ENCODE results near the gene PRELID2.

- TF ChIP-seq, protein P1, sequence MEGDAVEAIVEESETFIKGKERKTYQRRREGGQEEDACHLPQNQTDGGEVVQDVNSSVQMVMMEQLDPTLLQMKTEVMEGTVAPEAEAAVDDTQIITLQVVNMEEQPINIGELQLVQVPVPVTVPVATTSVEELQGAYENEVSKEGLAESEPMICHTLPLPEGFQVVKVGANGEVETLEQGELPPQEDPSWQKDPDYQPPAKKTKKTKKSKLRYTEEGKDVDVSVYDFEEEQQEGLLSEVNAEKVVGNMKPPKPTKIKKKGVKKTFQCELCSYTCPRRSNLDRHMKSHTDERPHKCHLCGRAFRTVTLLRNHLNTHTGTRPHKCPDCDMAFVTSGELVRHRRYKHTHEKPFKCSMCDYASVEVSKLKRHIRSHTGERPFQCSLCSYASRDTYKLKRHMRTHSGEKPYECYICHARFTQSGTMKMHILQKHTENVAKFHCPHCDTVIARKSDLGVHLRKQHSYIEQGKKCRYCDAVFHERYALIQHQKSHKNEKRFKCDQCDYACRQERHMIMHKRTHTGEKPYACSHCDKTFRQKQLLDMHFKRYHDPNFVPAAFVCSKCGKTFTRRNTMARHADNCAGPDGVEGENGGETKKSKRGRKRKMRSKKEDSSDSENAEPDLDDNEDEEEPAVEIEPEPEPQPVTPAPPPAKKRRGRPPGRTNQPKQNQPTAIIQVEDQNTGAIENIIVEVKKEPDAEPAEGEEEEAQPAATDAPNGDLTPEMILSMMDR (IDR thresholded peaks at IDR 0.05; ENCODE audit: low read depth, low read length) = no peak
- no peak for TF ChIP-seq EZH2phosphoT487 (IDR thresholded peaks at IDR 0.05; ENCODE audit: low read depth)
Measured at GRCh38 chr5:145778144-145778900, 56.8 kb downstream of the PRELID2 start.

Measured in OCI-LY3 (cell line).